LHCN-M2 (cell line): Measurements from ENCODE around the gene SLC2A11. TPM values are rescaled to one million over a fixed set of nuclear protein-coding genes. Genes with fewer than 3 reads are reported as not detected.

Experiments
- DNase-seq: peaks from one replicate; pipeline ENCODE4 v3.0.0-alpha.2; 2012; ENCODE audit warnings: low read depth
- polyA plus RNA-seq: library from polyadenylated mRNA; unstranded; fragments of >200 nt; gene quantifications from one replicate; pipeline ENCODE4 v1.2.1, GENCODE V29; 2012; ENCODE audit warnings: missing spikeins
- total RNA-seq: library from RNA; depleted of rRNA; stranded (reverse); fragments of >200 nt; gene quantifications from 2 replicates; pipeline ENCODE4 v1.2.3, GENCODE V29; 2014; rRNA removed

Gene SLC2A11
- total RNA-seq, result 6.5 and 8.6 TPM in 2 replicates
- 7.8 TPM for polyA plus RNA-seq

- DNase-seq, result peak; percentile 97
Observed at GRCh38 chr22:23857606-23858483, at the start of gene SLC2A11. Gene SLC2A11 (plus strand): TSS chr22:23857875. CDS start chr22:23858000, 125 bp downstream.

- no peak for DNase-seq
Observed at GRCh38 chr22:23812378-23812777, 45.3 kb upstream of the SLC2A11 start.

- DNase-seq, result no peak
Observed at GRCh38 chr22:23815541-23816155, 42.0 kb upstream of the SLC2A11 start.

- DNase-seq, result no peak
Observed at GRCh38 chr22:23816156-23816976, 41.3 kb upstream of the SLC2A11 start.

- no peak for DNase-seq
Observed at GRCh38 chr22:23817146-23817545, 40.5 kb upstream of the SLC2A11 start.

- DNase-seq, result no peak
Observed at GRCh38 chr22:23818541-23818940, 39.1 kb upstream of the SLC2A11 start.

GRCh38 chr22:23820748-23821211 lies 36.9 kb upstream of the SLC2A11 start:
- no peak for DNase-seq

GRCh38 chr22:23822101-23822671 lies 35.5 kb upstream of the SLC2A11 start:
- no peak for DNase-seq

GRCh38 chr22:23823331-23823791 lies 34.3 kb upstream of the SLC2A11 start:
- DNase-seq, result no peak

GRCh38 chr22:23824476-23825245 lies 33.0 kb upstream of the SLC2A11 start:
- no peak for DNase-seq

- no peak for DNase-seq
Observed at GRCh38 chr22:23825246-23825905, 32.3 kb upstream of the SLC2A11 start.

GRCh38 chr22:23826510-23827350 lies 30.9 kb upstream of the SLC2A11 start:
- DNase-seq, result peak; percentile 73

GRCh38 chr22:23827351-23827995 lies 30.2 kb upstream of the SLC2A11 start:
- DNase-seq, result no peak

GRCh38 chr22:23828800-23829680 lies 28.6 kb upstream of the SLC2A11 start:
- DNase-seq, result no peak

GRCh38 chr22:23829845-23830372 lies 27.8 kb upstream of the SLC2A11 start:
- peak; percentile 63 for DNase-seq

GRCh38 chr22:23831261-23831660 lies 26.4 kb upstream of the SLC2A11 start:
- no peak for DNase-seq

- no peak for DNase-seq
Observed at GRCh38 chr22:23831781-23832180, 25.9 kb upstream of the SLC2A11 start.
